T47D (cell line): ENCODE data around the gene BICD1.

Source experiments
- DNase-seq, 2 experiments: peaks; one replicate each; pipeline versions ENCODE4 v3.0.0 to v3.0.0-alpha.2; 2011 to 2012; ENCODE audit warnings: low read depth in 1 of 2, low spot score in 1 of 2
- JUND ChIP-seq: IDR thresholded peaks from 2 replicates; pipeline ENCODE4 v1.6.1; 2012; ENCODE audit warnings: low read depth
- in situ Hi-C: cut with HindIII; loops from 2 replicates; pipeline ENCODE4 v1.10.0; 2016; ENCODE audit warnings: low sequenced_read_pairs, low pct_unique_long_range_greater_than_20kb

Gene BICD1

GRCh38 chr12:32302218-32303173 lies 195.8 kb downstream of the BICD1 start:
- DNase-seq: peak in 1 of 2 experiments; percentile 61
- in situ Hi-C loops: no loop called here
- no peak for TF ChIP-seq JUND

DNA sequence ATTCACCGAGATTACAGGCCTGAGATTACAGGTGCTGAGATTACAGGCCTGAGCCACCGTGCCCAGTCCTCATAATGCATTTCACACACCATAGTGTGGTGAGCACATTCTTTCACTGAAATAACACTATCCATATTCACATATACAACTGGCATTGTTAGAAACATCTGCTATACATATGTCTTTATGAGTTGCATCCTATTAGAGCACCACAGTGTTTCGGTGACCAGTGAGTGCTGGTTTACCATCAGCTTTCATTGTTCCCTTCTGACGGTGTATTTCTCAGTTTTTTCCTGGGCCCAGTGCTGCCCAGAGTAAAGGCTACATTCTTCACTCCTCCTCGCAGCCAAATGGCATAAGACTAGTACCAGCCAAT lies 196.5 kb downstream of the BICD1 start:
- DNase-seq: no peak
- no peak for TF ChIP-seq JUND
- in situ Hi-C loops: no loop called here

- in situ Hi-C loops: no loop called here
- no peak for TF ChIP-seq JUND
- peak in 1 of 2 experiments; percentile 42 for DNase-seq
Measured at GRCh38 chr12:32305163-32305562, 198.5 kb downstream of the BICD1 start.

- in situ Hi-C loops: no loop called here
- no peak for TF ChIP-seq JUND
- no peak for DNase-seq
Measured at GRCh38 chr12:32307326-32307725, 200.7 kb downstream of the BICD1 start.

DNA sequence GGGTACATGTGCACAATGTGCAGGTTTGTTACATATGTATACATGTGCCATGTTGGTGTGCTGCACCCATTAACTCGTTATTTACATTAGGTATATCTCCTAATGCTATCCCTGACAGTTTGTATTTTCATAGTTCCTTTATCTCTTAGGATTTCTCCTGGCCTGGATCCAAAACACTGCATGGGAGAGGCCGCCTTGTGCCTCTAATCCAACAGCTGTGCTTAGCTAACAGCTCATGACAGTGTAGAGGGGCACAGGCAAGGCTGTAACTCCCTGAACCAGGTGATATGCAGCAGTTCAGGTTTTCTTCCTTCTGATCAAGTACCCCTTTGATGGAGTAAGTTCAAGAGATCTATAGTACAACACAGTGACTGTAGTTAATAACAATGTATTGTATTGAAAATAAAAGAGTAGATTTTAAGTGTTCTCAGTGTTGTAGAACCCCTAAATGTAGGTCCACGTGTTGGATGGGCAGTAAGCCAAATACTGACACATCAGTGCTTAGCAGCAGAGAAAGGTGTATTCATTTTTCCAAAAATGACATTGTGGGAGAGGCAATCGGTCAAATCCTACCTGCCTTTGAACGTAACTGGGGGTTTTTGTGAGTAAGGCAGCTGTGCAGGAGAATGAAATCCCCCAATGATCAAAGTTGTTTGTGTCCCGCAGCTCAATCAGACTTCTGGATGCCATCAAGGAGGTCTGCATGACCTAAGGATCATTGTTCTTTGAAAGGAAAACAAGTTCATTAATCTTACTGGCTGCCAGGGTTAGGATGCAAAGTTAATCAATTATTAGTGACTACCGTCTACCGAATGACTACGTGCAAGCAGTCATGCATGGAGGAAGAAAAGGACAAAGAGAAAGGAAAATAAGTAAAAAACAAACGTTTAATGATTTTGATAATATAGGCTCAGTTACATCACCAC lies 203.4 kb downstream of the BICD1 start:
- no peak for TF ChIP-seq JUND
- no peak for DNase-seq
- in situ Hi-C loops: no loop called here

DNA sequence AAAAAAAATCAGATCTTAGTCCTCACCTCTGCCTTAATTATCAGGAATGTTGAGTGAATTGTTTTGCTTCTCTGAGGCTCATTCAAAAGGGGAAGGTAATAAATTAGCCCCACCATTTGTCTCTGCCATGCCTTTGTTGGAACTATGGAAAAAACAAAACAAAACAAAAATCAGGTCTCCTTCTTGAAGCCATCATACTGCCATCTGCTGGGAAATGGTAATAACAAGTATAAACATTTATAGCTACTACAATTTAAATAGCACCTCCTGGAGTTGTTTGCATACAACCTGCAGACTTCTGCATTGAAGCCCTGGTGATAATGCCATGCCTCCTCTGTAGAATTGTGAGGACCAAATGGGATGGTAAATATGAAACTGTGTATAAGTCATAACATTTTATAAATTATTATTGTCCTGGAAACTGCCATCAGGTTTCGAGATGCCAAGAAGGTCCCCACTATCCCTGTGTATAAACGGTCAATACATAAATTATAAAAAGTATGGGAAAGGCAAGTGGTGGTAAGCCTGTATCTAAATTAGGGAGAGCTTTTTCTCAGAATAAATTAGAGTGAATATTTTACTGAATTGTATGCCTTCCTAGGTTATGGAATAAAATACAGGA lies 205.5 kb downstream of the BICD1 start:
- DNase-seq: peak; percentile 16 to 80
- in situ Hi-C loops: no loop called here
- TF ChIP-seq JUND: no peak

DNA sequence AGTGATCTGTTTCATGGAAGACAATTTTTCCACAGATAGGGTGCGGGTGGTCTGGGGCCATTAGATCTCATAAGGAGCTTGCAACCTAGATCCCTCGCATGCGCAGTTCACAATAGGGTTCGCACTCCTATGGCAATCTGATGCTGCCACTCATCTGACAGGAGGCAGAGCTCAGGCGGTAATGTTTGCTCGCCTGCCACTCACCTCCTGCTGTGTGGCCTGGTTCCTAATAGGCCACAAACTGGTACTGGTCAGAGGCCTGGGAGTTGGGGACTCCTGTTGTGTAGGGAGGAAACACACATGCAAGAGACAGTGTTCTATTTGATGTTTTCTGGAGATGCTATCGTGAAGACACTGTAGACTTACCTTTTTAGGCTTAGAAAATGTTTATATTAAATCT lies 215.7 kb downstream of the BICD1 start:
- in situ Hi-C loops: no loop called here
- peak in 1 of 2 experiments; percentile 9 for DNase-seq
- no peak for TF ChIP-seq JUND

GRCh38 chr12:32331133-32331532 lies 224.5 kb downstream of the BICD1 start:
- in situ Hi-C loops: no loop called here
- peak in 1 of 2 experiments; percentile 17 for DNase-seq
- no peak for TF ChIP-seq JUND

DNA sequence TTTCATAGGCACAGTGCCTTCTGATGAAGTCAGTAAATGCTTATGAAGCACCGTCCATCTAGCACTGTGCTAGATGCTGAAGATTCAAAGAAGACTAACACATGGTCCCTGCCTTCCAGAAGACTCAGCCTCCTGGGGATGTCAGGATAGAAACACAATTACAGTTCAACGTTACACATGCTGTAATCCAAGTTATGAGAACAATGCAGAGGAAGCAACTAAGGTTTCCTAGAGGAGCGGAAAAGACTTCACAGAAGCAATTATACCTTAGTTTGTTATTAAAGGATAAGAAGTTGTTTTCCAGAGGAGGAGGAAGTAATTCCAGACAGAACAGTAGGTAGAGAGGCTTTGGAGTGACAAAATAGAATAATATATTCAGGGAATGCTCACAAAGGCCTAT lies 225.8 kb downstream of the BICD1 start:
- DNase-seq: no peak
- in situ Hi-C loops: no loop called here
- no peak for TF ChIP-seq JUND

DNA sequence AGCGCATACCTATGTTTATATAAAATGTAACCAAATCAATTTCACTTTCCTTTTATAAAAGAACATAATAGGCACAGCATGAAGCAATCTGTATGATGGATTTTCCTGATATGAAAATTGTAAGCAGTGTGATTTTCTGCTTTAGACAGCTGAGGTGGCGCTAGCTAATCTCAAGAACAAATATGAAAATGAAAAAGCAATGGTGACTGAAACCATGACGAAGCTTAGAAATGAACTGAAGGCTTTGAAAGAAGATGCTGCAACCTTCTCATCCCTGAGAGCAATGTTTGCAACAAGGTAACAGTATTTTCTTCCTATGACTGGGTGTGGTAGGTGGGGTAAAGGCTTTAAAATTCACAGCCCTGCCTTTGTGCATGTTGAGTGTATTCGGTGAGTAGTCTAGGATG lies 227.7 kb downstream of the BICD1 start:
- no peak for TF ChIP-seq JUND
- in situ Hi-C loops: no loop called here
- DNase-seq: no peak

- in situ Hi-C loops: no loop called here
- no peak for TF ChIP-seq JUND
- DNase-seq: no peak
Measured at GRCh38 chr12:32336261-32336660, 229.6 kb downstream of the BICD1 start.

GRCh38 chr12:32343496-32343895 lies 236.8 kb downstream of the BICD1 start:
- no peak for DNase-seq
- in situ Hi-C loops: no loop called here
- TF ChIP-seq JUND: no peak
